B cell (primary cell): ENCODE data around the gene YY1AP1. TPM values are rescaled to one million over a fixed set of nuclear protein-coding genes. Genes with fewer than 3 reads are reported as not detected.

Source experiments
- ATAC-seq: fragments of 200-7000 bp; cut with Tn5 transposase; one replicate; pipeline ENCODE4 v1.10.0; 2021; ENCODE audit warnings: low read depth, mild to moderate bottlenecking, moderate number of reproducible peaks, moderate library complexity
- CTCF ChIA-PET: fragments of 350-600 bp; sonication (Branson Sonifier 250); formaldehyde crosslinking; loops from one replicate; lab custom pipeline; 2021; ENCODE audit warnings: antibody characterized with exemption, inconsistent platforms; lab: Charles Lee
- POLR2A ChIA-PET: fragments of 350-600 bp; sonication (Branson Sonifier 250); formaldehyde crosslinking; loops from one replicate; lab custom pipeline; 2021; ENCODE audit warnings: antibody characterized with exemption; lab: Charles Lee
- DNase-seq: peaks from one replicate; pipeline ENCODE4 v3.0.0; 2013
- H2AFZ ChIP-seq: 2 replicates; pipeline ENCODE4 v1.6.1; 2012; ENCODE audit warnings: mild to moderate bottlenecking, low read depth, low read length; ENCODE audit not compliant: insufficient read depth, poor library complexity, severe bottlenecking
- H3K27ac ChIP-seq, 2 donors: 1 replicate in 1 of 2; 2 replicates in 1 of 2; pipeline ENCODE4 v1.5.1; 2012 to 2013; ENCODE audit warnings: low read length in 2 of 2, mild to moderate bottlenecking in 2 of 2, moderate library complexity in 1 of 2
- H3K27me3 ChIP-seq, 4 experiments: fragments of 200-600 bp in 1 of 4; sonication (generic) in 1 of 4; replicated peaks in 1 of 4; 1 replicate in 2 of 4; 2 replicates in 2 of 4; pipeline versions ENCODE4 v1.6.1 to v1.7.0; 2013 to 2016; ENCODE audit warnings: low read length in 3 of 4, mild to moderate bottlenecking in 2 of 4, mixed read lengths in 1 of 4, moderate library complexity in 1 of 4; ENCODE audit not compliant: insufficient read depth in 4 of 4, control insufficient read depth in 3 of 4; ENCODE audit errors: control extremely low read depth in 1 of 4
- H3K36me3 ChIP-seq, 2 experiments: replicated peaks in 1 of 2; 1 replicate in 1 of 2; 2 replicates in 1 of 2; pipeline versions ENCODE4 v1.6.1 to v1.7.1; 2013; ENCODE audit warnings: low read length in 1 of 2; ENCODE audit not compliant: insufficient read depth in 2 of 2, control insufficient read depth in 1 of 2; ENCODE audit errors: control extremely low read depth in 1 of 2, extremely low read depth in 1 of 2
- H3K4me1 ChIP-seq, 2 donors: fragments of 200-600 bp in 1 of 2; sonication (generic) in 1 of 2; 1 replicate in 1 of 2; 2 replicates in 1 of 2; pipeline versions ENCODE4 v1.5.1 to v1.6.1; 2013 to 2017; ENCODE audit warnings: low read length in 2 of 2; ENCODE audit not compliant: control insufficient read depth in 2 of 2, insufficient read depth in 2 of 2
- H3K4me2 ChIP-seq: replicated peaks from 2 replicates; pipeline ENCODE3; 2012; ENCODE audit warnings: mild to moderate bottlenecking, low read depth, low read length; ENCODE audit not compliant: poor library complexity, severe bottlenecking
- H3K4me3 ChIP-seq, 5 experiments: fragments of 200-600 bp in 1 of 5; sonication (generic) in 1 of 5; 1 replicate in 3 of 5; 2 replicates in 2 of 5; pipeline versions ENCODE4 v1.5.1 to v1.7.0; 2011 to 2016; ENCODE audit warnings: low read length in 4 of 5, mild to moderate bottlenecking in 4 of 5, low read depth in 2 of 5, control low read depth in 1 of 5, moderate library complexity in 1 of 5; ENCODE audit not compliant: insufficient read depth in 1 of 5; ENCODE audit errors: control extremely low read depth in 1 of 5, extremely low read depth in 1 of 5
- H3K79me2 ChIP-seq: fragments of 200-600 bp; sonication (generic); one replicate; pipeline ENCODE4 v1.6.0; 2016; ENCODE audit warnings: low read length; ENCODE audit not compliant: control insufficient read depth, insufficient read depth
- H3K9ac ChIP-seq: fragments of 200-600 bp; sonication (generic); 2 replicates; pipeline ENCODE4 v1.6.1; 2017; ENCODE audit warnings: mild to moderate bottlenecking, low read length, moderate library complexity
- H3K9me3 ChIP-seq, 3 donors: one replicate each; pipeline versions ENCODE4 v1.6.1 to v1.7.1; 2013; ENCODE audit warnings: low read length in 2 of 3; ENCODE audit not compliant: control insufficient read depth in 2 of 3, insufficient read depth in 1 of 3; ENCODE audit errors: control extremely low read depth in 1 of 3
- H4K20me1 ChIP-seq: 2 replicates; pipeline ENCODE4 v1.6.0; 2012; ENCODE audit warnings: mild to moderate bottlenecking, low read length; ENCODE audit not compliant: insufficient read depth, control insufficient read depth, poor library complexity, severe bottlenecking
- H3K27ac Mint-ChIP-seq: one replicate; pipeline ENCODE4 v1.8.0; 2021; ENCODE audit warnings: mixed read lengths
- H3K27me3 Mint-ChIP-seq: one replicate; pipeline ENCODE4 v1.8.0; 2021; ENCODE audit warnings: mixed read lengths
- H3K4me1 Mint-ChIP-seq: one replicate; pipeline ENCODE4 v1.8.0; 2021; ENCODE audit warnings: mixed read lengths
- H3K4me3 Mint-ChIP-seq: one replicate; pipeline ENCODE4 v1.8.0; 2021; ENCODE audit warnings: mixed read lengths
- H3K9me3 Mint-ChIP-seq: one replicate; pipeline ENCODE4 v1.8.0; 2022; ENCODE audit warnings: mixed read lengths; ENCODE audit not compliant: insufficient read depth
- EZH2 ChIP-seq: IDR thresholded peaks from 2 replicates; pipeline ENCODE4 v1.6.1; 2012; ENCODE audit warnings: borderline replicate concordance, low read depth, mild to moderate bottlenecking, moderate library complexity, low read length; ENCODE audit not compliant: insufficient read depth, poor library complexity, severe bottlenecking
- WGBS: methylation state at CpG from one replicate; pipeline ENCODE4 v1.1.5; 2013; ENCODE audit warnings: missing lambda C conversion rate; ENCODE audit not compliant: insufficient coverage; 5-methylcytosine and 5-hydroxymethylcytosine counted together
- intact Hi-C: fragments of 100-400 bp; cut with micrococcal nuclease; formaldehyde crosslinking; loops from one replicate; pipeline ENCODE4 v1.10.0; 2022
- polyA plus RNA-seq: library from polyadenylated mRNA; depleted of rRNA; stranded (reverse); fragments of >200 nt; gene quantifications from 2 replicates; pipeline ENCODE4 v1.2.3, GENCODE V29; 2012
- total RNA-seq, 2 donors: library from RNA; stranded (reverse); fragments of 120-200 nt in 1 of 2; gene quantifications; 1 replicate in 1 of 2; 2 replicates in 1 of 2; pipeline versions ENCODE4 v1.2.3 to v1.2.4, GENCODE V29; 2013 to 2022
- TF ChIP-seq, protein P1 (sequence below): fragments of 200-600 bp; IDR thresholded peaks from one replicate; pipeline ENCODE4 v1.8.0; 2022; ENCODE audit warnings: antibody characterized with exemption, mild to moderate bottlenecking

YY1AP1 gene
- total and polyA plus RNA-seq, 2 donors (not counting 1 experiment from before 2014, with no cell fraction given), result 95.4 to 156 TPM

DNA sequence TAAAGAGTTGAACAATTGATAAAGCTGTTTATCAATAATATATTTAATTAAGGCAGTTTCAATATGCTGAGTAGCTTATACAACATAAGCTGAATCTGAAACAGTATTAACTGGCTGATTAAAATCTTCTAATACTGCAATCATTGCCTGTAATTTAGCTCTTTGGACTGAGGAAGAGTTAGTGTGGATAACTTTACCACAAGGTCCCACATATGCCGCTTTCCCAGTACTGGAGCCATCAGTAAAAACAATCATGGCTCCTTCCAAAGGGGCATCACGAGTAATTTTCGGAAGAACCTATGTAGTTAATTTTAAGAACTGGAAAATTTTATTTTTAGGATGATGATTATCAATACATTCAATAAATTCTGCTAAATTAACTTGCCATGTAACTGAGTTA, 7.0 kb upstream of the YY1AP1 start:
- CTCF ChIA-PET, result no interaction called here
- no CpG with 5 or more reads among the region's 3 CpGs for WGBS
- Histone ChIP-seq H4K20me1 (peaks cover 10% of the 10 kb centered on the region), H3K27ac (no peak overlapping the region), H3K4me3 (no peak overlapping the region), H3K9me3 (no peaks in the 10 kb centered on the region), H3K79me2 (peaks cover 93% of the 10 kb centered on the region), H2AFZ (no peak overlapping the region), H3K36me3 (peaks cover 0 to 7% of the 10 kb centered on the region in 2 experiments), H3K4me2 (no peak overlapping the region), H3K9ac (no peak overlapping the region), H3K27me3 (no peaks in the 10 kb centered on the region), H3K4me1 (no peaks in the 10 kb centered on the region)
- Mint-ChIP-seq H3K4me1 (peaks cover 35% of the 10 kb centered on the region), H3K27me3 (no peaks in the 10 kb centered on the region), H3K9me3 (peaks cover 3% of the 10 kb centered on the region), H3K27ac (no peak overlapping the region), H3K4me3 (no peak overlapping the region)
- POLR2A ChIA-PET, result no interaction called here
- intact Hi-C loops, result no loop called here
- ATAC-seq (no peak), DNase-seq (no peak)
- TF ChIP-seq, protein P1, sequence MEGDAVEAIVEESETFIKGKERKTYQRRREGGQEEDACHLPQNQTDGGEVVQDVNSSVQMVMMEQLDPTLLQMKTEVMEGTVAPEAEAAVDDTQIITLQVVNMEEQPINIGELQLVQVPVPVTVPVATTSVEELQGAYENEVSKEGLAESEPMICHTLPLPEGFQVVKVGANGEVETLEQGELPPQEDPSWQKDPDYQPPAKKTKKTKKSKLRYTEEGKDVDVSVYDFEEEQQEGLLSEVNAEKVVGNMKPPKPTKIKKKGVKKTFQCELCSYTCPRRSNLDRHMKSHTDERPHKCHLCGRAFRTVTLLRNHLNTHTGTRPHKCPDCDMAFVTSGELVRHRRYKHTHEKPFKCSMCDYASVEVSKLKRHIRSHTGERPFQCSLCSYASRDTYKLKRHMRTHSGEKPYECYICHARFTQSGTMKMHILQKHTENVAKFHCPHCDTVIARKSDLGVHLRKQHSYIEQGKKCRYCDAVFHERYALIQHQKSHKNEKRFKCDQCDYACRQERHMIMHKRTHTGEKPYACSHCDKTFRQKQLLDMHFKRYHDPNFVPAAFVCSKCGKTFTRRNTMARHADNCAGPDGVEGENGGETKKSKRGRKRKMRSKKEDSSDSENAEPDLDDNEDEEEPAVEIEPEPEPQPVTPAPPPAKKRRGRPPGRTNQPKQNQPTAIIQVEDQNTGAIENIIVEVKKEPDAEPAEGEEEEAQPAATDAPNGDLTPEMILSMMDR, result no peak
- no peak for TF ChIP-seq EZH2

DNA sequence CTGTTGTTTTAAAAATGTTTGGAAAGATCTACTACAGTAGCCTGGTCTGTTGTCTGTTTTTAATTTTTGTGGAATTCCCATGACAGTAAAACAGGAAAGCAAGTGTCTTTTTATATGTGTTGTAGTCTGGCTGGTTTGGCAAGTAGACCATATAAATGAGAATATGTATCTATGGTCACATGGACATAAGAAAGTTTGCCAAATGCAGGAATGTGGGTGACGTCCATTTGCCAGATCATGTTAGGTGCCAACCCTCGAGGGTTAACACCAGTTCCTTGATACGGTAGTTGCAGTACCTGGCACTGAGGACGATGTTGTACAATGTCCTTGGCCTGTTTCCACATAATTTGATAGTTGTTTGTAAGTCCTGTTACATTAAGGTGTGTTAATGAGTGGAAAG, 6.5 kb upstream of the YY1AP1 start:
- Histone ChIP-seq H3K79me2 (peaks cover 94% of the 10 kb centered on the region), H3K4me3 (no peak overlapping the region), H2AFZ (no peak overlapping the region), H3K9ac (no peak overlapping the region), H3K36me3 (peaks cover 0 to 7% of the 10 kb centered on the region in 2 experiments), H3K27me3 (no peaks in the 10 kb centered on the region), H3K9me3 (no peaks in the 10 kb centered on the region), H3K4me2 (no peak overlapping the region), H3K27ac (no peak overlapping the region), H4K20me1 (peaks cover 15% of the 10 kb centered on the region), H3K4me1 (peaks cover 3 to 5% of the 10 kb centered on the region in 2 donors)
- TF ChIP-seq, protein P1, result no peak
- TF ChIP-seq EZH2, result no peak
- 76% methylated on average over 4 of the region's 4 CpGs for WGBS
- ChIA-PET CTCF (no interaction called here), POLR2A (no interaction called here)
- peaks cover 3% of the 10 kb centered on the region for H3K9me3 Mint-ChIP-seq
- DNase-seq (no peak), ATAC-seq (no peak)
- intact Hi-C loops, result no loop called here
- peaks cover 37% of the 10 kb centered on the region for H3K4me1 Mint-ChIP-seq
- no peaks in the 10 kb centered on the region for H3K27me3 Mint-ChIP-seq
- no peak overlapping the region for H3K4me3 Mint-ChIP-seq
- H3K27ac Mint-ChIP-seq, result no peak overlapping the region
